HG03108 (cell line): ENCODE measurements around the gene PDCD6IP.
"Not testable (repeated sequence)": the region's sequence is repeated elsewhere in the genome, so short reads cannot be mapped to it uniquely, and the experiment has no call there.

Experiments used
- ATAC-seq: cut with Tn5 transposase; IDR thresholded peaks from one replicate; pipeline ENCODE4 v1.9.1; 2021; ENCODE audit warnings: moderate library complexity; ENCODE audit not compliant: unreplicated experiment

Gene PDCD6IP

GRCh38 chr3:33840179-33840578 is 41.7 kb downstream of the PDCD6IP start:
- ATAC-seq: no peak

GRCh38 chr3:33848624-33849347 is 50.4 kb downstream of the PDCD6IP start:
- no peak for ATAC-seq

GRCh38 chr3:33850599-33850998 is 52.2 kb downstream of the PDCD6IP start:
- ATAC-seq: not testable (repeated sequence)

GRCh38 chr3:33855407-33855806 is 57.0 kb downstream of the PDCD6IP start:
- ATAC-seq: not testable (repeated sequence)

DNA sequence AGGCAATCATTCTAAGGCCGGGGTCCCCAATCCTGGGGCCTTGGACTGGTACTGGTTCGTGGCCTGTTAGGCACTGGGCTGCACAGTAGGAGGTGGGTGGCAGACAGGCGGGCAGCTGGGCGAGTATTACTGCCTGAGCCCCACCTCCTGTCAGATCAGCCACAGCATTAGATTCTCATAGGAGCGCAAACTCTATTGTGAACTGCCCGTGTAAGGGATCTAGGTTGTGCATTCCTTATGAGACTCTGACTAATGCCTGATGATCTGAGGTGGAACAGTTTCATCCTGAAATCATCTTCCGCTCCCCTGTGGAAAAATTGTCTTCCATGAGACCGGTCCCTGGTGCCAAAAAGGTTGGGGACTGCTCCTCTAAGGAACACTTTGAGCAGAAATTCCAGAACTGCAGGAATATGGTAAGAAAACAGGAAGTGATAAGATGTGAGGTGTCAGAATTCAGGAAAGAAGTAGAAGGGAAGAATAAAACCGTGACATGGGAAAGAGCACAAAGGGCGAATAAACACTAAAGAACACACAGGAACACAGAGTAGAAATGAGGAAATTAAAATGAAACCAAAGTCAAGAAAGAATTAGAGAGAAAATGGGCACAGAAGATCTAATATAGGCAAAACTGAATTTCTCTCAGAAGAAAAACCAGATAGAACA is 57.6 kb downstream of the PDCD6IP start:
- no peak for ATAC-seq

GRCh38 chr3:33857701-33858100 is 59.3 kb downstream of the PDCD6IP start:
- not testable (repeated sequence) for ATAC-seq

- ATAC-seq: no peak
Observed at GRCh38 chr3:33858131-33858530, 59.7 kb downstream of the PDCD6IP start.

GRCh38 chr3:33860373-33861050 is 62.1 kb downstream of the PDCD6IP start:
- no peak for ATAC-seq

GRCh38 chr3:33865133-33865532 is 66.7 kb downstream of the PDCD6IP start:
- no peak for ATAC-seq

GRCh38 chr3:33868309-33868708 is 69.9 kb downstream of the PDCD6IP start:
- no peak for ATAC-seq

DNA sequence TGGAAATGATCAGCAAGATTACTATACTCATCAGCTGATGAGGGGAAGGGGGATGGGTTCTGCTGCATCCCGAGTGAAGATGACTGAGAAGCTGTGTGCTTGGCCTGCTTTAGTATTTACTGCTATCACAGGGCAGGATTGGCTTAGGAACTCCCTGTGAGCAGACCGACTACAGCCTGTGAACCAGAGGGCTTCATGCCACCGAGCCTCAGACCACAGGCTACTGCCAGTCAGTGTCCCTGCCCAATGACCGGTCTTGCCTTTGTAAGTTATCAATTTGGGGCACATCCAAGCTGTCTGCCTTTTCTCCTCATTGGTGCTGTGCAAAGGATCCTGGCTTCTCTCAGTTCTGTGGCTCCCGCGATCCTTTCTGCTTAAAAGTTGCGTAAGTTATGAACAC is 71.5 kb downstream of the PDCD6IP start:
- ATAC-seq: no peak

- ATAC-seq: no peak
Observed at GRCh38 chr3:33874815-33875214, 76.4 kb downstream of the PDCD6IP start.

- no peak for ATAC-seq
Observed at GRCh38 chr3:33875680-33876079, 77.2 kb downstream of the PDCD6IP start.

- ATAC-seq: no peak
Observed at GRCh38 chr3:33877187-33877586, 78.8 kb downstream of the PDCD6IP start.

- no peak for ATAC-seq
Observed at GRCh38 chr3:33879540-33879939, 81.1 kb downstream of the PDCD6IP start.

DNA sequence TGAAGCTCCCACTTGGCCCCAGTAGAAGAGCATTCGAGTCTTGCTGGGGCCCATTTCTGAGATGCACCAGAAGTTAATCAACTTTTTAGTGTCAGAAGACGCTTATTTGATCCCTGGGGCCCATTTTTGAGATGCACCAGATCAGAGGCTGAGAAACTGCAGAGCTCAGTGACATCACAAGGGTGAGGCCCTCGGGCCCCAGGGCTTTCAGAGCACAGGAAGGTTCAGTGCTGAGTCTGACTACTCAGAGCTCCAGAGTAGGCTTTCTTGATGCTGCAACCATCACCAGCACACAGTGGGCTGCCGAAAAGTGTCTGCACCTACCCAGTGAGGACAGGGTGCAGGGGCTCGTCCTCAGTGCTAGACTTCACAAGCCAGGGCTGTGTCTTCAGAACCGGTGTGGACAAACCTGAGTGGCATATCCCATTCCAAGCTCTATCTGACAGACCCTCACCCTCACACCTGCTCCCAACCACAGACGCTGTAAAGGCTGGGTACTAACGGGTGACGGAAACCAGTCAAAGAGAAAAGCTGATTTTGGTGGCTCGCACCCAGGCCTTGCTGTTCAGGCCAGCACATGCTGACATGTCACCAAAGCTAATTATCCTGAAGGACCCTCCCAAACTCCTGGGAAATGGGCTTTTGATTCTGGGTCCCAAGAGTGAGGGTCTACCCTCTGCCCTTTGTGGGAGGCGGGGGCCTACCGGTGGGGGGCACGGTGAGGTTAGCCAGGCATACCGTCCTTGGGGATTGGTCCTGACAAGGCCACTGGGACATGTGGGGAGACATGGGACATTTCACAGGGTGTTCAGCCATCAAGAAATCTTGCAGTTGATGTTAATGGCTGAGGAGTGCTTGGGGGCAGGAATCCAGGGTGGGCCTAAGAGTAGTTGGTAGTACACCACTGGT is 83.0 kb downstream of the PDCD6IP start:
- no peak for ATAC-seq

DNA sequence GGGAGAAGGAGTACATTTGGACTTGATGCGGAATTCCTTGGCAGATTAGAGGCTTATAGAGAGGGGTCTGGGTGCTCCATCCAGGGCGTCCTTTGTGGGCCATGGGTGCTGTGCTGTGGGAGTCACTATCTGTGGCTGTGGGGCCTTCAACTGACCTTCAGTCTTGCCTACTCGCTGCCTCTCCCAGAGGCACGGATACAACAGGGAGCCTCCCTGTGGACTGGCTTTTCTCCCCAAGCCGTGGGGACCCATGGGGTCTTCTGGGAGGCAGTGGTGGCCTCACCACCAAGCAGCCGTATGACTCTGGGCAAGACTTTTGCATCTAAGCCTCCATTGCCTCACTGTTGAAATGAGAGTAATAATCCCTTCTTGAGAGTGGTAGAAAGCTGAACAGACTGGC is 83.9 kb downstream of the PDCD6IP start:
- no peak for ATAC-seq

- no peak for ATAC-seq
Observed at GRCh38 chr3:33883538-33883950, 85.1 kb downstream of the PDCD6IP start.

GRCh38 chr3:33883951-33884561 is 85.6 kb downstream of the PDCD6IP start:
- ATAC-seq: no peak

- no peak for ATAC-seq
Observed at GRCh38 chr3:33884701-33885100, 86.3 kb downstream of the PDCD6IP start.

DNA sequence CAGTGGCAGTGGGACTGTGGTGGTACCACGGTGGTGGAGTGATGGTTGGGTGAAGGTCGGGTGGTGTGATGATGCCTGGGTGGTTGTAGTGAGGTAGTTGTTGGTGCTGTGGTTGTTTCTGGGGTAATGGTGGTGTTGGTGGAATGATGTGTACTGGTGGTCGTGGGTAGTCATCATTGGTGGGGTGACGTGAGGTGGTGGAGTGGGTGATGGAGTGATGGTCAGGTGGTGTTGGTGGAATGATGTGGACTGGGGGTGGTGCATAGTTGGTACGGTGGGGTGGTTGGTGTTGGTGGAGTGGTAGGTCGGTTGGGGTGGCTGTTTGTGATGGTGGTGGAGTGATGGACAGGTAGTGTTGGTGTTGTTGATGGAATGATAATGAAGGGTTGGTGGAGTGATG is 87.1 kb downstream of the PDCD6IP start:
- ATAC-seq: no peak
